Fibroblast of skin of scalp (primary cell): ENCODE data around the gene C15orf61.

Experiments
- DNase-seq: peaks from one replicate; pipeline ENCODE4 v3.0.0-alpha.2; 2013

C15orf61 gene

DNA sequence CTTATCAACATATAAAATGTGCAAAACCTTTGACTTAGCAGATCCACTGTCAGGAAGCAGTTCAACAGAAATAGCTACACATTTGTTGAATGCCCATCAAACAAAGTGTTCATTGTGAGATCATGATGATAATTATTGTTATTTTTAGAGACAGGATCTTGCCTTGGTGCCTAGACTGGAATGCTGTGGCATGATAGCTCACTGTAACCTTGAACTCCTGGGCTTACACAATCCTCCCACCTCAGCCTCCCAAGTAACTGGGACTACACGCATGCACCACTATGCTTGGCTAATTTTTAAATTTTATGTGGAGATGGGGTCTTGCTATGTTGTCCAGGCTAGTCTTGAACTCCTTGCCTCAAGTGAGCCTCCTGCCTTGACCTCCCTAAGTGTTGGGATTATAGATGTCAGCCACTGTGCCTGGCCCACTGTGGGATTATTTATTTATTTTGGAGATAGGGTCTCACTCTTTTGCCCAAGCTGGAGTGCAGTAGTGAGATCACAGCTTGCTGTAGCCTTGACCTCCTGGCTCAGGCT, 30.3 kb downstream of the C15orf61 start:
- no peak for DNase-seq

DNA sequence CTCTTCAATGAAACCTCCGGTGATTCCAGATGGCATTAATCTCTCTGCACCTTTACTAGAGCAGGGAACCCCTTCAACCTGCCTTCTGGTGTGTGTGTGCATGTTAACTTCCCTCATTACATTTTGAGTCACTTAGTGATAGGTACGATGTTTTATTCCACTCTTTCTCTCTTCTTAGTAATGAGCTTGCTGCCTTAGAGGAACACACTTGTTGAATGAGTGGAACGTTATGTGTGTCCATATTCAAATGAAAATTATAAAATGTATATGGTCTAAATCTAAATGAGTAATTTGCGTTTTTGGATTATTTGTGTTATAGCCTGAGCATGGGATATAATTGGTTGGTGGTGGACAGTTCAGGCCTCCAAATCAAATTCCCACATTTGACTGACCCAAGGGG, 33.6 kb downstream of the C15orf61 start:
- no peak for DNase-seq

DNA sequence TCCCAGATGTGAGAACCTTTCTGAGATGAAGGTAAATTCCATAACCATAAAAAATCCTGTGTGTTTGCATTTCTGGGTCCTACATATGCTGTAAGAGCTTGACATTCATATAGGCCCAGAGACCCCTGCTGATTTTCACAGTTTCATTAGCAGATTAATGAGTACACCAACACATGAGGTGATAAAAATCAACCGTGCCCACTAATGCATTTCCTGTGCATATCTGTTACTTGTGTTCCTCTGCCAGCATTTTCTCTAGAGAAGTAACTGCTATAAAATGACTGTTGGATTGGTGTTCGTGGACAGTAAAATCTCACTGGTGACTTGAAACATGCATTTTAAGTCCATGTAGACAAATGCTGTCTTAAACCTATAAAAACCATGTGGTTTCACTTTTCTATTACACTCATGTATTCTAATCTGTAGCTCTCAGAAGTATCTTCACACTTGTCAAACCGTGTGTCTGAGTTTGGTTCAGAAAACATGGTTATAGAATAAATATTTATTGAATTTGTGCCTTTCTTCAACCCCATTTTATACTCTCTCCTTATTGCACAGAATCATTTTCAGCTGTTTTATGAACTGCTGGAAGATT, 36.1 kb downstream of the C15orf61 start:
- DNase-seq: no peak

DNA sequence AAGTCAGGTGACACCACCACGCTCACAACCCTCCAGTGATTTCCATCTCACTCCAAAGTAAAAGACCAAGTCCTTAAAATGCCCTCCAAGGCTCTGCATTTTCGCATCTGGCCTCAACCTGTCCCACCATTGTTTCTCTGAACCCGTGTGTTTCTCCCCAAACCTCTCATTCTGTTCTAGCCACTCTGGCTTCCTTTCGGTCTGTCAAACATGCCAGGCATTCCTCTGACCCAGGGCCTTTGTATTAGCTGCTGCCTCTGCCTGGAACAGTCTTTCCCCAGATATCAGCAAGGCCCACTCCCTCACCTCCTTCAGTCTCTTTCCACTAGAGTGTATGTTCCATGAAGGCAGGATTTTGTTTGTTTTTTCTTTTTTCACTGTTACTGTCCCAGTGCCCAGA, 37.6 kb downstream of the C15orf61 start:
- DNase-seq: no peak

DNA sequence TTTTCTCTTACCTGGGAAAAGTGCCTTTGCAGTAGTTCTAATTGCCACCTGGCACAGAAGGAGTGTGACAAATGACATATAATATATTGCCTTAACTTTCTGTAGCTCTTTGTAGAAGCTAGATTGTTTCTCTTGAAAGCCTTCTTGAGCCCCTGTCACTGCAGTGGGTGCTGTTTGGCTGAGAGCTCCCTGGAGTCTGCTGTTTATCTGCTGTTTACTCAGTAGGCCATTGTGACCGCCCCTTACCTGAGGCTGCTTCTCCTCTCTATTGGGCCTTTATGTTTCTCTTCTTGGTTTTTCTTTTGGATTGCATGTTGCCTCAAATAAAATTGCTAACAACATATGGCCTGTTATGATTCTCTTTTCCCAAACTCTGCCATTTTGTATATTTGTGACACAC, 38.2 kb downstream of the C15orf61 start:
- no peak for DNase-seq

DNA sequence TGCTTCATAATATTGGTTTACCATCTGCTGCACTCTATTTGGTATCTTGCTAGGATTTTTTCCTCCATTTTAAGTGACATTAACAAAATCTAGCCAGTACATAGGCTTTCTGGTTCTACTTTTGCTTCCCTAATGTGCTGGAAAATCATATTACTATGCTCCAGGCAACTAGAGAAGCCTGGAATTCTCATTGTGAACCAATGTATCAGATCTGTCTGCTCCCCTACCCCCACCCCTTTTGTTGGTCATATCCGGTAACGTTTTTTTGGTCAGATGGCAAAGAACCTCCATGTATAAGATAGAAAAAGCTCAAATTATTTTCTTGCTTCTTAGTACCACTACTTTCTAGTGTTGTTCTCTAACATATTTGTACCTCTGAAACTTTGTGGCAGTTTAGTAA, 38.6 kb downstream of the C15orf61 start:
- no peak for DNase-seq

DNA sequence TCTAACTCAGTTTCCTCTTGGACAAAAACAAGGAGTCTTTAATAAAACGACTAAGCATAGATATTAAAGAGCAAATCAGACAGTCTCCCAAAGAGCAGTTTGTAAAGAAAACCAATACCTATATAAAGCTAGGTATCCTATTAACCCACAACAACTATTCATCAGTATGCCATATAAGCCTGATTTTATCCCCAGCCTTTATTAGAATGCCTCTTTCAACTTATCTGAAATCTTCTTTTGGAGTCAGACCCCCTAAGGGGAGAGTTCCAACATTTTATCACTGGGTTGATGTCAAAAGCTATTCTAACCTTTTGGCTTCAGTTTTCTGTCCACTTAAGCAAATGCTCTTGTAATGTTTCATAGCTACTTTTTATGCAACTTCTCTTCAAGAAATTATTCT, 39.4 kb downstream of the C15orf61 start:
- no peak for DNase-seq

DNA sequence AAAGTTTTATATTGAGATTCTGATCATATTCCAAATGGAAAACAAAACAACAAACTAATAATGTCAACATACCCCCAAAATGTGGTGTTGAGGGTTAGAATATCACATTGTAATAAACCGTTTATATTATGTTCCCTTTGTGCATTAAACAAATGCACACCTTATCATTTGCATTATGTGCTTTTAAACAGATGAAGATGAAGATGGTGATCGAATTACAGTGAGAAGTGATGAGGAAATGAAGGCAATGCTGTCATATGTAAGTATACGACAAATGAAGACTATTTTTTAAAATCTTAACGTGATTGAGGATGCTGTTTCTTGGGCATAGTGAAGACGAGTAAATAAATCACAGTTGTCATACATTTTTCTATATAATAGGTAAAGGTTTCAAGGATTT, 42.2 kb downstream of the C15orf61 start:
- no peak for DNase-seq

DNA sequence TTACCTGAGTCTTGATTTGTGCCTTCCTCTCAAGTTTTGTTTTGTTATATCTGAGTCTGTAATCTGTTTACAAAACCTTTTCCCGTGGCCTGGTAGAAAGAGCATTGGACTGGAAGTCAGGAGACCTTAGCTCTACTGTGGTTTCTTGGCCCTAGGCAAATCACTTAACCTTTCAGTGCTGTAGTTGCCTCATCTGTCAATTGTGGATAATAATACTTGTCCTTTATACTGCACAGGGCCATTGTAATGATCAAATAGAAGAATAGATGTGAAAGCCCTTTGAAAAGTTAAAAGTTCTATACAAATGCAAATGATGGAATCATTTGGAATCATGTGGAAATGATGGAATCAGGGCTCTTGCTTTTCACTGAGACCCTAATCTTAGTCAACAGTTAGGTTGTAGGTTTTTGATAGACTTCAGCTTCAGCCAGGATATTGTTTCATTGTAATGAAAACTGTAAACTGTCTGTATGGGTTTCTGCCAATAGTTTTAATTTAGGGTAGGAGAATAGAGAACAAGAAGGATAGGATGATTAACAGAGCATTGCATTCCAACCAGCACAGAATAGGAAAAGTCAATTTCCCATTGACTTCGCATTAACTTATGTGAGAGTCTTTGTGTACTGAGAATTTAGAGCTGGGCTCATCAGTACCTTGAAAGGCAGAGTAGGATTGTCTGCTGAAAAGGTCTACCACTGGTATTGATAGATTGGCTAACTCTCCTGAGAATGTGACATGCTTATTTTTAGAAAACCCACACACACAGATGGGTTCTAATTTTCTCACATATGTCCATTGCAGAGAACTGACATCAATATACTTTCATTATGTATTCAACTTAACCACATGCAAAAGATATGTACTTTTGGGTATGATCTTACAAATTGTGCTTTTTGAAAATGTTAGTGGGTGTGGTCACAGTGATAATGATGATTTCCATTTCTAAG, 43.4 kb downstream of the C15orf61 start:
- DNase-seq: no peak

DNA sequence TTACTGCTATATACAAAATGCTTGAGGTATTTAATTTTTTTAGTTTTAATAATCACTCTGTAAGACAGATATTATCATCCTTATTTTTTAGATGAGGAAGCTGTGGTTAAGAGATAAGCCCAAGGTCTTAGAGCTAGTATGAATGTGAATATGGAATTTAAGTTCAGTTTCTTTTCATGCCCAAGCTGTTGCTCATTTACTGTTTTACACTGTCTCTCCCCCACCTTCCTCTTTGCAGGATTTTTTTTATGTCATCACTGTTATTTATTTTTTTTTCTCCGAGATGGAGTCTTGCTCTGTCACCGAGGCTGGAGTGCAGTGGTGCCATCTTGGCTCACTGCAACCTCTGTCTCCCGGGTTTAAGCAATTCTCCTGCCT, 44.0 kb downstream of the C15orf61 start:
- DNase-seq: no peak

DNA sequence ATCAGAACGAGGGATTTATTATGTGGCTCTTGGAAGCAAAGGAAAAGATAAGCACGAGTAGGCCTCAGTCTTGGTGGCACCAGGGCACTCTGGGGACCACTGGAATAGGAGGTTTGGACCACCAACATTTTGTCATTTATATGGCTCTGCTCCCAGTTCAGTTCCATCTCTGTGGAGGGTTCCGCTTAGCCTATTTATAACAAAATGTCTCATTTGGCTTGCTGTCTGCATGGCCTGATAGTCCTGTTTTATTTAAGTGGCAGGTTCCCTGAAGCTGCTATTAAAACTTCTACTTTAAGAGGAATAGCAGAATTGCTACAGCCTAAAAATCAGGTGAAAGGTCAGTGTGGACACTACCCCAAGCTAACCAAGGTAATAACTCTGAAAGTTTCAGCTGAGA, 48.7 kb downstream of the C15orf61 start:
- DNase-seq: no peak

DNA sequence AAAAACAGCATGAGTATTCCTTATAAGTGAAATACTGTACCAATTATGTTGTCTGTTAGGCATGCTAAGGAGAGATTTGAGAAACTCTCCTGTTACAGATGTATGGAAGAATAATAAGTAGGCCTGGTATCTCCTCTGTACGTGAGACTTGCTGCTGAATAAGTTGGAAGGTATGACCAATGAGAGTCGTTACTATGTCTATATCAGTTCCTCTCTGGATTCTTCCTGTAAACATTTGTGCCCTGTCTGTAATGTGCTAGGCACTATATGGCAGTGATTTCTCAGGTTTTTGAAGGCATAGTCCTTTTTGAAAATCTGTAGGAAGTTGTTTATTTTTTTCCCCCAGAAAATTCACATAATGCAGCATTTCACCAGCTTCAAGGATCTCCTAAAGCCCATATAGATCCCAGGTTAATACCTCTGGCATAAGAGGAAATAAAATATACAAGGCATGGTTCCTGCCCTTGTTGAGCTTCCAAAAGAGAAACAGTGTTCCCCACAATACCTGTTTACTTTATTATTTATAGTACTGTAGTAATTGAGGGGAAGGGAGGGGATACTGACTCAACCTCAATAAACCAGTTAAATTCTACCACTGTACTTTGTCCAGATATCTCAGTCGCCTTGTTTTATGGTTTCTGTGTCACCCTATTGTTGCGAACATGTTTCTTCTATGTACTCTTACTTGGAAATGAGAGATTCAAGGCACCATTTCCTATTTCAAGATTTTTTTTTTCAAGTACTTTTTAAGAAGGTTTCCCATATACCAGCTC, 50.1 kb downstream of the C15orf61 start:
- no peak for DNase-seq

DNA sequence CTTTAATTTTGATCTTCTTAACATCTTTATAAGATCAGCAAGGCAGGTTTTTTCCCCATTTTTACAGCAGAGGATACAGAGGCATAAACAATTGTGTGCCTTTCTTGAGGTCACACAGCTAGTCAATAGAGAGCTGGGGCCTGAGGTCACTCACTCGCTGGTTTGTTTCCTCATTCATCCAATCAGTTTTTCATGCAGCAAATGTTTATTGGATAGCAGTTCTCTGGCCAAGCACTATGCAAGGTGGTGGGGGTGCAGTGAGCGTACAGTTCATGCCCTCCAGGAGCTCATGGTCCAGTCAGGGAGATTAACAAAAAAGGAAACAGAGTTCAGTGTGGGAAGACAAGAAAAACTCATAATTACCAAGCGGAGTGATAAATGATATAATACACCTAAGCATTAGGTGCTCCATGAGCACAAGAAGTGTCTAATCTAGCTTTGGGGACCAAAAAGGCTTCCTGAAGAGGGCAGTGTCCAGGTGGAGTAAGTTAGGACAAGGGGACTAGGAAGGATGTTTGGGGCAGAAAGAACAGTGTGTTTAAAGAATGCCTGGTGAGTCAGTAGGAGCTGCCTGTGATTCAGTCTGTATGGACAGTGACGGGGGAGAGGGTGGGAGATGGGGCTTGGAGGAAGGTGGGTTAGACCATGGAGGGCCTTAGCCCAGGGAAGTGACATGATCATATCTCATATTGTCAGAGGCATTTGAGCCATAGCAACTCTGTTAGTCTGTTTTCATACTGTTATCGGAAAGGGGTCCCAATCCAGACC, 50.9 kb downstream of the C15orf61 start:
- no peak for DNase-seq

DNA sequence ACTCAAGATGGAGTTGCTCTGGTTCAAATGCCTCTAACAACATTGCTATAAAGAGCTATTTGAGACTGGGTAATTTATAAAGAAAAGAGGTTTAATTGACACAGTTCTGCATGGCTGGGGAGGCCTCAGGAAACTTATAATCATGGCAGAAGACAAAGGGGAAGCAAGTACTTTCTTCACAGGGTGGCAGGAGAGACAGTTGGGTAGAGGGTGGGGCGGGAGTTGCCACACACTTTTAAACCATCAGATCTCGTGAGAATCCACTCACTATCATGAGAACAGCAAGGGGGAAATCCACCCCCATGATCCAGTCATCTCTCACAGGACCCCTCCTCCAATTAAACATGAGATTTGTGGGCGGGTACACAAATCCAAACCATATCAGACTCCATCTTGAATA, 52.3 kb downstream of the C15orf61 start:
- no peak for DNase-seq

DNA sequence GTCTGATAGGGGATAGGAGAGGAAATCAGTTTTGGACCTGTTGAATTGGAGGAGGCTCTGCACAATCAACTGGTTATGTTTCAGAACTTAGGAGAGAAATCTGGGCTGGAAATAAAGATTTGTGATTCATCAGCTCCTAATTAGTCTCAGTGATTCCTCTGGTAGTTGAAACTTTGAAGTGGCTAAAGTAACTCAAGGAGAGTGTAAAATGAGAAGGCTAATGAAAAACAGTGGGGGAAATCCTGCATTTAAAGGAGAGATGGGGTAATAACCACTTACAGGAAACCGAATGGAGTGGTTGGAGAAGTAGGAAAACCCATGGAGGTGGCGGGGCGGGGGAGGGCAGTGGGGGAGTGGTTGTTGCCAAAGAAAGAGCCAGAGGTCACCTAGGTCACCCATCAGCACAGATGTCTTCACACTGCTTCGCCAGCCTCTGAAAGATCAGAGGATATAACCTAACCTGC, 54.1 kb downstream of the C15orf61 start:
- DNase-seq: no peak

DNA sequence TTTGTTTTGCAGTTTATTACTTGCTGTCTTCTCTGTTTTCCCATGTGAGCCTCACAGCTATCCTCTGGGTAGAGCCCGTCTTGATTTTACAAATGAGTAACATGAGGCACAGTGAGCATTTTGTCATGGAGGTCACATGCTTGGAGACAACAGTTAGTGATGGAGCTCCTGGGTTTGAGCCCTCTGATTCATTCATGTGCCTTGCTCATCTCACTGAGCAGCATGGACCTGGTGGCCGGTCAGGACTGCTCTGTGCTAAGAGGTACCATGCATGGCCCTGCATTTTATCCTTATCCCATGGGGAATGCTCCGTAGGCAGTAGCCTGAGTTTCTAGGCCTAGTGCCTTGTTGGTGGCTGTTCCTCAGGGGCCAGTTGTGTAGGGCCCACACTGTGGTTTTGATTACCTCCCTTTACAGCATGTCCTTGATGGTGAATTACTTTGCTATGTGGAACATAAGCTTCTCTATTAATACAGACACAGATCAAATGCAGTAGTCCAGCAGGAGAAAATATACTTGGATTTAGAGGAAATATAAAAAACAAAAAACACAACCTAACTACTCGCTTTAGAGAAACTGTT, 57.2 kb downstream of the C15orf61 start:
- DNase-seq: no peak

DNA sequence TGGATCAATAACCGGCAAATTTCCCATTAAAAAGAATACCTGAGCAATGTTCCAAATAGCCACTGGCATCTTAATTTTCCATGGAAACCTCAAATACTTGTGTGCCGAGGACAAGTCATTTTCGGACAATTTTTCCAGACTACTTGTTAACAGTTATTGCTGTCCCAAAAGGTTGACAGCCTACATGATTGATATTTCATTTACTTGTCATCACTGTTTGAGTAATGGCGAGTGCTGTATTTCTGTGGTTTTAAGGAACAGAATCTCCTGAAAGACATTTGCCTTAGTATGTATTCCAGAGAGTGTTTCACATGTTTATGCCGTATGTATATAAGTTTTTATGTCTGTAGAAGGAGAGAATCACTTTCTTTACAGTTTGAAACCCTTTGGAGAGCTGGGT, 58.2 kb downstream of the C15orf61 start:
- DNase-seq: no peak
